GM21737 (cell line): ENCODE data around the gene INSC.
A peak's percentile ranks its signal among the peaks of the same experiment; 100 is the strongest.

Source experiments
- ATAC-seq: cut with Tn5 transposase; IDR thresholded peaks from one replicate; pipeline ENCODE4 v1.9.1; 2021; ENCODE audit warnings: mild to moderate bottlenecking, moderate library complexity; ENCODE audit not compliant: unreplicated experiment

INSC gene

DNA sequence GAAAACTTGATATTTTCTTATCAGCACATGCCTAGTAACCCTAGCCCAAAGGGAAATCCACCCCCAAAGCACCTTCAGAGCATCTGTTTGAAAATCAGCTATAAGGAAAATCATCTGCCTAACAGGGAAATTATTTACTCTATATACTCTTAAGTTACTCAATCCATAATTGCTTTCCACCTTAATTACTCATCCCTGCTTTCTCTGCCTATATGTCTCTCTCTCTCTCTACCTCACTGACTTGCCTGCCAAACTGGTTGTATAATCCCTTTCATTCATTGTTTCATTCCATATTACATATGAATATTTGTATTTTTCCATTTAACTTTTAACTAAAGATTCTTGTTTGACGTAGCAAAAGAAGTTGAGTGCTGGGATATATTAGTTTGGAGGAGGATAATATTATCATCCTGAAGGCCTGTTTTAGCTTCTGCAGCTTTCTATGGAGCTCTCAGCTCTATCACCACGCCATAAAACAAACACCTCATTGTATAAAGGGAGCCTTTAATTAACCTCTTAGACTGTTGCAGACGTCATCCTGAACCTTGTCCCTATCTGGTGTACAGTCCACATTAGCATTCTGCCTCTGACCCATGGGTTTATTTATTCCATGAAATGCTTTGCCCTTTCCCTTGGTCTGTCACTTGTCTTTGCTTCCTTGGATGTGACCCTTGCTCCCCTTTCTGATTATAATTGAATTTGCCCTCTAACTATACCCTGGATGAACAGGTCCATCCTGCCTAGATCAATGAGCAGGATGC, 98.9 kb downstream of the INSC start:
- ATAC-seq = no peak

DNA sequence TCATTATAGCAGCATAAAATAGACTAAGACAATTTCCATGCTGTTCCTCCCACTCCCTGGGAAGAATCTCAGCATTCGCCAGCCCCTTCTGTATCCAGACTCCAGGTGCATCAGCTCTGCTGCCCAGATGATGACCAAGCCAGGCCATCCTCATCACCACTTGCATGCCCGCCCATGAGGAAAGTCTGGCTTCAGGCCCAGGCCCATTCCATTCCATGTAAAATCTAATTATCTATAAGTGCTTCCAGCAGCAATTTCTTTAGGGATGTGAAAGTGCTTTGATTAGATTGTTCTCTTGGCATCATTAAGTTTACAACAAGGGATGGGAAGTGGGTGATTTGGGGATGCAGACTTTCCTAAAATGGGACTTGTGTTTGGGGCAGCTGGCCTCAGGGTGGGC, 100.3 kb downstream of the INSC start:
- no peak for ATAC-seq

DNA sequence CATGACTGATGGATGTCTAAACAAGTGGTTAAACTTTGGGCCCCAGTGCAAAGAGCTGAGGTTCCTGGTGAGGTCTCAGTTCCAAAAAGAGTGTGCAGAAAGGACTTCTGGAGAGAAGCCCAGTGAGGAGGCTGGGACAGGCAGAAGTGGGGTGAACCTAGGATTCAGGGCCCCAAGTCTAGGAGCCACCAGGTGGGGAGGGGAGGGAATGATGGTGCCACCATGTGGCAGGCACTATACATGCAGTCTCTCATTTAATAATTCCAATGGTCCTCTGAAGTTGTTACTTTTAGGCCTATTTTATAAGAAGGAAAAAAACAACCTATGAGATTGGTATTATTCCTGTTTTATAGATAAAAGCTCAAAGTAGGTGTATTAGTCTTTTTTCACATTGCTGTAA, 102.0 kb downstream of the INSC start:
- ATAC-seq = no peak

DNA sequence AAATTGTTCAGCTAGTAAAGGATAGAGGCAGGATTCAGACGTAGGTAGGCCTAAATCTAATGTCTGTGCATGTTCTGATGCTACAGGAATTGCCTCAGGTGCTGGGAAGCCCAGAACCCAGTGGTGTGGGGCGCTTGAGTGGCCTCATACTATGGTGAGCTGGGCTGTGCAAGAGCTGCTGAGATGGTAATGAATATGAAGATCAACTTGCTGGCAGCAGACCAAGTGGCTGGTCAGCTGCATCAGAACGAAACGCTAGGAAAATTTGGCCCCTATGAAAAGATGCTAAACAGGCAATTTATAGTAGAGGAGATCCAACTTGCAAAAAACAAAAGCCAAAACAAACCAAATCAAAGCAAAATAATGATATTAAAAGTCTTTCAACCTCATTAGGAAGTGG, 102.7 kb downstream of the INSC start:
- no peak for ATAC-seq

DNA sequence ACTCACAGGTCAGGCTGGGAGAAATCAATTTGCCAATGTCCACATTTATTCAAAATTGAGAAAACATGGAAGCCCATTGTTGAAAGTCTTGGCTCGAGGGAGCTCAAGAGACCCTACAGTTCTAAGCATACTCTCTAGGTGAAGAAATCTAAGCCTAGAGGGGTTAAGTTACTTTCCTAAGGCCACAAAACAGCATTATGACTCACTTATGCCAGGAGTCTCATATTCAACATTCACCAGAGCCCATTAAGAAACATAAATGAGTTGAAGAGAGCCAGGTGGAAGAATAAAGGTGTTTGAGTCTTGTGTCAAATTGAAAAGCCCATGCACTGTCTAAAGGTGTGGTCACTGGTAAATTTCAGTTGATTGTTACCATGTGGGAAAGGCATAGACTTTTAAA, 108.1 kb downstream of the INSC start:
- ATAC-seq = no peak

DNA sequence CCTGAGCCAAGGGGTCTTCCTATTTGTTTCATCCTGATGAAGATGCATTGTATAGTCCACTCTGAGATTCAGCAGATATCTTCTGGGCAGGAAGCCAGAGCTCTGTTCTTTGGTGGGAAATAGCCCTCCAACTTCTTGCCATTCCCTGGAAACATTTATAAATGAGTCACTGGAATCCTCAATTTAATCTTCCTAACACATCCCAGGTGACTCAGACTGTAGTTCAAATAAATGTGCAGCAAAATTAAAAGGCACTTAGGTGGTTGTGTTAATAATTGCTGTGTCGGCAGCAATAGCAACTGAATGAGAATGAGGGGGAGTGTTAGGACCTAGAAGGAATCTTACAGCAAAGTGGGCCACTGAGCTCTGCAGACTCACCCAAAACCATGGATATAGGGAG, 108.6 kb downstream of the INSC start:
- no peak for ATAC-seq

DNA sequence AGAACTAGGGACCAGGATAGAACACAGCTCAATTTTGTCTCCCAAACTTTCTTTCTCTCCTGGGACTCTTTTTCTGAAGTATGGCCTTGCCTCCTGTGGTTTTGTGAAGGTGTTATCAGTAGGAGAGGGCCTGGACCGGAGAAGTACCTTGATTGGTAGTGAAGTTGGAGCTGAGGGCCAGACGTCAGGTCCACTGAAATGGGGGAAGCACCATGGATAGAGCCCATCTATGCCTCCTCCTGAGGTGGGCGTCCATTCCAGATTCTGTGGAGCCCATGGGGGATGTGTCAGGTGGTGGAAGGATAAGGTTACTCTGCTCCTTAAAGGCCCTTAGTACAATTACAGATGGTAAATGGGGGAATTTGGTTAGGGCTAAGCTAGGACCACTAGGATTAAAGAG, 109.7 kb downstream of the INSC start:
- no peak for ATAC-seq

DNA sequence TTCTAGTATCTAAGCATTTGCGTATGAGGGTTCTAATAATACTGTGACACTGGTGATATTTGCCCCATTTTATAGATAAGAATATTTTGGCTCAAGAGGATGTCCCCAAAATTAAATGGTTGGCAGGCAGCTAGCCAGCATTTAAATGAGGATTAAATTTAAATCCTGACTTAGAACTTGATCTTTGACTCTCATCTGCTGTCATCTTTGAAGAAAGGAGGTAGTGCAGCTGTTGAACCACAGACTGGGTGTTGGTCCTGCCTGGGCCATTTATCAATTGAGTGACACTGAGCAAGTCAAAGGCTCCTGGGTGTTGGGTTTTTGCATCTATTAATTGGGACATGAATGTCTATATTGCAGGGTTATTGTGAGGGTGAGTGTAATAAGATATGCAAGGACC, 112.3 kb downstream of the INSC start:
- ATAC-seq = no peak

DNA sequence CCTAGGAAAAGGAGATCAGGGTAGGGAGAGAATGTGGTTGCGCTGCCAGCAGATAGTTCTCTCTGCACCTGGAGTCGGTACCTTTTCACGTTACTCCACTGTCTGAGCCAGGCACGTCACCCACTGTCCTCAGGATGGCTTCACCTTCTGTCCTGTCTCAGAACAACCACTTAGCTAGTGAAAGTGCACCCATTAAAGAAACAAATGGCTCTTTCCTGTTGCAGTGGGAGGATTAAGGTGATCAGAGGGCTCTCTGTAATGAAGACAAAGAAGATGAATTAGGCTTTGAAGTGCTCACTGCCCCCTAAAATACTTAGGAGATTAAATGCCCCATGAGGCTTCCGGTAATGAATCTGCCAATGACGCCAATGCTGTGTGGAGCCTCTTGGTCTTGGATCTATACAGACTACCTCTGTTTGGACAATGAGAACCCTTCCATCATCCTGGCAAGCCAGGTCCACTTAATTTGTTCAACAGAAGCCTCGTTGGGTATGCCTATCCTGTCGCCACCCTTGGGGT, 113.7 kb downstream of the INSC start:
- ATAC-seq = no peak

DNA sequence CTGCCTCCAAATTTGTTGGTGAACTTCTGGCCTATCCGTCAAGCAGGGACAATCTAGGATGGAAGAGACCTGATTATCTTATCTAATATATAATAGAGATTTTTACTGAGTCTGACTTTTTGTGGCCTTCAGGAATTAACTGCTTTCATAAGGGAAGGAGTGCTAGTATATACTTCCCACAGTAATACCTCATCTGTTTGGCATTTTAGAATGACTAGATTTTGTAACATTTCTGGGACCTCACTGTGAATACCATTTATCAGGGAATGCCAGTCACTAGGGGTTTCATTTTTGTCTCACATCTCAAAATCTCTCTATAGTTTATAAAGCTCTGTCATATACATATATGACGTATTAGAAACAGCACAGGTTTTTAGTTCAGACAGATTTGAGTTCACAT, 114.3 kb downstream of the INSC start:
- no peak for ATAC-seq

DNA sequence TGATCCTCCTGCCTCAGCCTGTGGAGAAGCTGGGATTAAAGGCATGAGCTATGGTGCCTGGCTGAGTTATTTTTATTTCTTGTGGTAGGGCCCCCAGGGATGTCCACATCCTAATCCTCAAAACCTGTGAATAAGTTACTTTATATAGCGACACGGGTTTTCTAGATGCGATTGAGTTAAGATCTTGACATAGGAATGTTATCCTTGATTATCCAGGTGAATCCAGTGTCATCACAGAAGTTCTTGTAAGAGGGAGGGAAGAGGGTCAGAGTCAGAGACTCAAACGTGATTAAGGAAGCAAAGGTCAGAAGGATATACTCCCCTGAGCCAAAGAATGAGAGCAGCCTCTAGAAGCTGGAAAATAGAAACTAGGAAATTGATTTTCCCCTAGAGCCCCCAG, 117.8 kb downstream of the INSC start:
- ATAC-seq = no peak

DNA sequence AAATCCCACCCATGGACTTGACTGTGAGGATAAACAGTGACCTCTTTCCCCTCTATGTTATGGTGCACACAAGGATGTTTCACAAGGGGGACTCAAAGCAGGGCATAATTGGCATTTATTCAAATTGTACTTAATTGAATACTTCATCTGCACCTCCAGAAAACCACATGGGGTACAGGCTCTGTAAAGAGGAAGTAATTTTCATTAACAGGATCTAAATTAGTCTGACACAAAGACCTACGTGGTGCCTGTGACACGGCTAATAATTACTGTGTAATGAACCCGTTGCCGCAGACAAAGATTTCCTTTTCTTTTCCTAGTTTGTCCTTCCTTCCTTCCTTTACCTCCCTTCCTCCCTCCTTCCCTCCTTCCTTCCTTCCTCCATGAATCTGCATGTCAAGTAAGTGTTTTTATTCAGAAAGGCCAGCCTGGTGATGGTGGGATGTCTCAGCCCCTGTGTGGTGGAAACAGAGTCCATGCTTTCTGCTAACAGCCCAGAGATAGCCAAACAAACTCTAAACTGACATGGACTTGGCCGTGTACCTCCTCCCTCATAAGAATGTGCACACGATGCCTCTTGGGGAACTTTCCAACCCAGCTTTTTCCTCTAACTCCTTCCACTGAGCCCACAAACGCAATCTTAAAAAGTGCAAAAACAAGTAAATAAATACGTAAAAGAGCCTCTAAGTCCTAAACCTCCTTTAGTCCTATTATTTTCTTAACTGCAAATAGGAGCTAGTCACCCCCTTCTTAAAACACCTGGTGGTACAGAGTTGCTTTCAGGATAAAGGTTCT, 118.8 kb downstream of the INSC start:
- ATAC-seq = no peak

DNA sequence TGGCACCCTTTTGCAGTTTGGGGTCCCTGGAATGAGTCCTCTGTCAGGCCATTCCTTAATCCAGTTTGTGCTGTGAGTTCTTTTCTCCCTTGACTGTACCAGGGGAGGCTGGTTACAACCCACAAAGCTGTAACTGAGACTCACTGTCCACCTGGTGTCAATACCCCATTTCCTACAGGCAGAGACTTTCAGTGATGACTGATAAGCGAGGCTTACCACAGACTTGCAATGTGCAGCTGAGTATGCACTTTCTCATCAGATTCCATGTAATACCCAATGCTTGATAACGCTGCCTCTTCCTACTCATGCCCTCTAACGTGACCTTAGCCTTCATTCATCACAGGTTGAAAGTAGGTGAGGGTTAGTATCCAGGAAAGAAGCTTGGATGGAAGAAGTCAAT, 120.1 kb downstream of the INSC start:
- no peak for ATAC-seq

DNA sequence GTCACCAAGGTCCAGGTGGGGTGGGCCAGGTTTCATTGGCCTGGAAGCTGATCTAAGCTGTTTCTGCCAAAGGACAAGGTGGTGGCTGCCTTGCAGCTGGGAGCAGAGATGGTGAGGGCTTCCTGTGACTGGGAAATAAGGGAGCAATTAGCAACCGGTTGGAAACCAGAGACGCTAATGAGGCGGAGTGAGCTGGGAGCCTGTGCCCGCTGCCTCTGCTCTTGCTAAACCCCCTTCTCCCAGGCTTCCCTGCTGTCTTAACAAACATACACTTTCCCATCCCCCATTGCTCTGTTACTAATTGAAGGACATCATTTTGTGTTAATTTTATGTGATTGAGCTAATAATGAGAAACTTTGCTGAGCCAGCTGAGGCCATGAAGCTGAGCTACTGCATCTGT, 121.8 kb downstream of the INSC start:
- no peak for ATAC-seq

DNA sequence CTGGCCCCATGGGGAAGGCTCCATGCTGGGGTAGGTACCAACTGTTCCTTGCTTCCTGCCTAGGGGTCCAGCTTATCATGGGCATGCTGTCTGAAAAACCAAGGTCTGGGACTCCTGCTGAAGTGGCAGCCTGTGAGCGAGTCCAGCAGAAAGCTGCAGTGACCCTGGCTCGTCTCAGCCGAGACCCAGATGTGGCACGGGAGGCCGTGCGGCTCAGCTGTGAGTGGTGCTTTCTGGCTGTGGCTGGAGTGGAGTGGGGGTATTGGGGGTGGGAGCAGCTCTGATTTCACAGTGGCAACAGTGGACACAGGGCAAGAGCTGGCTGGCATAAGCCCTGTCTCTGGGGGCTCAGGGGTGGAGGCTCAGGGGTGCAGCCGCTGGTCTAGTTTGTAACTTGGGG, 124.1 kb downstream of the INSC start:
- ATAC-seq = no peak

DNA sequence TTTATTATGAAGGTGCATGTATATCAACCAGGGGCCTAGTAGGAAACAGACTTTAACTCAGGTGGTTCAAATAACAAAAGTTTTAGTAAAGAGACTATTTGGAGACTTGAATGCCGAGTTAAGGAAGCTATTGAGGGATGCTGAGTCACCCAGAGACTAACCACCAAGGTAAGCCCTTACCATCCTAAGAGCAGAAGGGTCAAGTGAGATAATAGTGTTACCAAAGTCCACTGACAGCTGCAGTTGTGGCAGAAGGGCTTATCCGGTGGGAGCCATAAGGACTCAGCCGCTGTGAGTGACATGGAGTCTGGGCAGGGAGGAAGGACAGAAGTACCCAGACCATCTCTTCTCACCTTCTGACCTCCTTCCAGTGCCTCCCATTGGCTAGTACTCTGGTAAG, 134.0 kb downstream of the INSC start:
- no peak for ATAC-seq

DNA sequence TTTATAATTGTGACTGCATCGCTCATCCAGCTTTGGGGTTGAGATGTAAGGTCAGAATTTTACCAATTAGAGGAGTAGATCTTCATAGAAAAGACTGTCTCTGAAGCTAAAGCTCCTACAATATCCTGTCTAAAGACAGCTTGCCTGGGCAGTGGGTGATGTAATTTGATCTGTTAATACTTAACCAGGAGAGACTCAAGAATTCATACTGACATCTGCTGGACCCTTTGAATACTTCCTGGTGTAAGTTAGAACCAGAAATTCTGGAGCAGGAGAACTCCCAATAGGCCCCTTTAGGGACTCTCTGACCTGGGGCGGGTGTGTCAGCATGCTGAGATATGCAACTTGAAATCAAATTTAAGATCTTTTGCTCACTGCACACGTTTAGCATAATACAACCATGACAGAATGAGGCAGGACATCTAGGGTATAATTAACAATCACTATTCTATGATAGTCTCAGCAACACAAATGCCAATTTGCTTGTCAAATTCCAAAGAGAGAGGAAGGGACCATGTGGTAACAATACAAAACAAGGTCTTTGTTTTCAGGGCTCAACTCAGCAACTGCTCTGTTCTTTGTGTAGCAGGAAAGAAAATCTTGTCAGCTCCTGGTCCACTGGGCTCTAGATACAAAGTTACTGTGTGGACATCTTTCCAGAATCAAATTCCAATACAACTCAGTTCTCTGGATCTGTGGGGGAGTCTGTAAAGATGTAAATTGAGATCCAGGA, 143.9 kb downstream of the INSC start:
- ATAC-seq = peak; percentile 77

DNA sequence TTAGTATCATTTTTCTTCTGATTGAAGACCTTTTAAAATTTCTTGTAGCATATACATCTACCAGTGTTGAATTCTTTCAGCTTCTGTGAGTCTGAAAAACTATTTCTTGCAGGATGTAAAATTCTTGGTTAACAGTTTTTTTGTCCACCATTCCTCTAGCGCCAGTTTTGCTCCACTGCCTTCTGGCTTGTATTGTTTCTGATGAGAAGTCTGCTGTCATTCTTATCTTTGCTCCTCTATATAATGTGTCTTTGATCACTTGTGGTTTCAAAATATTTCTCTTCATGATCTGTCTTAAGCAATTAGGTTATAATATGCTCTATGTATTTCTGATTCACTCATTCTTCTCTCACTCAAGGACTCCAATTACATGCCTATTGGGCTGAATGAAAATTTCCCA, 152.3 kb downstream of the INSC start:
- no peak for ATAC-seq

DNA sequence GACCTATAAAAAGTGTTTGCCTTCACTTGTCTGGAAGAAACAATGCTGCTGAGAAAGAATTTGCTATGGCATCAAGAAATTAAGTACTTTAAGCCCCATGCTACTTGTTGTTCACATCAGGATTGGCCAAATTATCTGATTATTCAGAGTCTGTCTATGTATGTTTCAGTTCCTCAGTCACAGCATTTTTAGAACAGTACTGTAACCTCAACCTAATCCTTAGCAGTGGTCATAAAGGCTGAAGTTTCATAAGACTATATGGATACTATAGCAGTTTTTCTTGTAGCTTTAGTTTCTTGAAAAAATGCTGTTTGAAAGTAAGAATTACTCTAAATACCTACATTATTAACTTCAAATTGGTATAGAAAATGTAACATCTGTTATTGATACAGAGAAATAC, 153.9 kb downstream of the INSC start:
- no peak for ATAC-seq

DNA sequence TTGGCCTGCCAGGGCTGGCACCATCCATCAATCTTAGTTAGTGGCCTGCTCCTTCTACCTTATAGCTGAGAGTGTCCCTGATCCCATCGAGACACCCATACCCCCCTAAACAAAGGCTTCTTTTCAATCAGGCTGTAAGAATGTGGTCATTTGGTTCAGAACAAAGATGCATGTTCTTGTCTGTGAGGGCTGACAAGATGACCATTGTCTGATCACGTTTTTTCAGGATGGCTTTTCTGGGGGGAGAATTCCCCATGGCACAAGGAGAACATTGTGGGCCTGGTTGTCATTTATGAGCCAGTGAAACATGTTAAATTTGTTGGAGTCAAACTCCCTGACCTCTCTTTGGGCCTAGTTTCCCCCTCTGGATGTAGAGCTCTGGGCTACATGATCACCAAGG, 160.4 kb downstream of the INSC start:
- ATAC-seq = no peak

DNA sequence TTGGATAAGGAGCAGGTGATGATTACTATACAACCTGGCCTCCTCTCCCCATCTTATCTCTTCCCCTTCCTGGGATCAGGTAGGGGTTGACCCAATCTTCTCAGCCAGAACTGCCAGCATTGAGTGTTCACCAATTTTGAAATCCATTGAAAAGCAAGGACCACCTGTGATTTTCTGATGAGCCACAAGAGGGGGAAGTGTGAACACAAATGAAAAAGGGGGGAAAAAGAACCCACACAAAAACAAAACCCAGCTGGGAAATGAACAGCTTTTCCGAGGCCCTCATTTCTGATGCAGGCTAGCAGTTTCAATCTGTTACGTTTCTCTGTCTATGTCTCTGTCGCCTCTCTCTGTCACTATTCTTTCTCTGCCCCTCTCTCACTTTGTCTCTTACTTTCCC, 161.9 kb downstream of the INSC start:
- no peak for ATAC-seq

DNA sequence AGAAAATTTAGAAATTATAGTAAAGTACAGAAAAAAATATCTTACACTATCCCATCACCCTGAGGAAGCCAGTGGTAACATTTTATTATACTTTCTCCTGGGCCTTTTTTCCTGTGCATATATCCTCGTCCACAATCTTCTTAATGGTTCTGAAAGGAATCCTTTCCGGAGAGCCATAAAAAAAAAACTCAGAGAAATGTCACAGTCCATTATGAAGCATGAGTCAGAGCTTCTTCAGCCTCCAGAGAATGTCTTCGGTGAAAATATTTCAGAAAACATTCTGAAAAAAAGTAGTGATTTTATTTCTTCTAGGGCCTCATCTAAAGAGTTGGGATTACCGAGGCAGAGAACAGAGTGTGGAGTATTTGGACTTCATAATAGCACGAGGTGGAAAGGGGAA, 163.4 kb downstream of the INSC start:
- ATAC-seq = no peak
